D341Med (cell line): ENCODE measurements around the gene POU1F1.
"Not testable (repeated sequence)": the region's sequence is repeated elsewhere in the genome, so short reads cannot be mapped to it uniquely, and the experiment has no call there.

Experiments
- DNase-seq: peaks from one replicate; pipeline ENCODE4 v3.0.0; 2012; ENCODE audit warnings: low spot score

The POU1F1 gene

GRCh38 chr3:87250009-87250408 is 26.4 kb downstream of the POU1F1 start:
- no peak for DNase-seq

GRCh38 chr3:87248831-87249230 is 27.6 kb downstream of the POU1F1 start:
- DNase-seq: no peak

GRCh38 chr3:87248231-87248630 is 28.2 kb downstream of the POU1F1 start:
- not testable (repeated sequence) for DNase-seq

- DNase-seq: no peak
These were observed 29.0 kb downstream of the POU1F1 start for GRCh38 chr3:87247430-87247773.

GRCh38 chr3:87246662-87247429 is 29.5 kb downstream of the POU1F1 start:
- DNase-seq: no peak

- DNase-seq: no peak
These were observed 40.3 kb downstream of the POU1F1 start for GRCh38 chr3:87236093-87236492.

GRCh38 chr3:87233805-87234204 is 42.6 kb downstream of the POU1F1 start:
- DNase-seq: no peak

- no peak for DNase-seq
These were observed 47.3 kb downstream of the POU1F1 start for GRCh38 chr3:87229113-87229512.

- DNase-seq: no peak
These were observed 48.1 kb downstream of the POU1F1 start for GRCh38 chr3:87228316-87228715.

GRCh38 chr3:87227835-87228144 is 48.6 kb downstream of the POU1F1 start:
- DNase-seq: no peak

- DNase-seq: peak; percentile 94
These were observed 49.1 kb downstream of the POU1F1 start, which contains the start of gene CHMP2B for GRCh38 chr3:87227104-87227834. CHMP2B (plus strand) TSS chr3:87227309; CDS start chr3:87227523, 214 bp downstream.

GRCh38 chr3:87225659-87226058 is 50.7 kb downstream of the POU1F1 start:
- no peak for DNase-seq

GRCh38 chr3:87219611-87220010 is 56.8 kb downstream of the POU1F1 start:
- DNase-seq: no peak

- DNase-seq: no peak
These were observed 57.8 kb downstream of the POU1F1 start for GRCh38 chr3:87218560-87218959.
